GM12874 (cell line): ENCODE results near the gene HOXA5.

Source experiments
- TF ChIP-seq, protein P1 (sequence below): IDR thresholded peaks from 2 replicates; pipeline ENCODE4 v1.5.1; 2011; ENCODE audit warnings: low read depth, mild to moderate bottlenecking, control low read depth, low read length, moderate library complexity; ENCODE audit not compliant: insufficient read depth

The HOXA5 gene

DNA sequence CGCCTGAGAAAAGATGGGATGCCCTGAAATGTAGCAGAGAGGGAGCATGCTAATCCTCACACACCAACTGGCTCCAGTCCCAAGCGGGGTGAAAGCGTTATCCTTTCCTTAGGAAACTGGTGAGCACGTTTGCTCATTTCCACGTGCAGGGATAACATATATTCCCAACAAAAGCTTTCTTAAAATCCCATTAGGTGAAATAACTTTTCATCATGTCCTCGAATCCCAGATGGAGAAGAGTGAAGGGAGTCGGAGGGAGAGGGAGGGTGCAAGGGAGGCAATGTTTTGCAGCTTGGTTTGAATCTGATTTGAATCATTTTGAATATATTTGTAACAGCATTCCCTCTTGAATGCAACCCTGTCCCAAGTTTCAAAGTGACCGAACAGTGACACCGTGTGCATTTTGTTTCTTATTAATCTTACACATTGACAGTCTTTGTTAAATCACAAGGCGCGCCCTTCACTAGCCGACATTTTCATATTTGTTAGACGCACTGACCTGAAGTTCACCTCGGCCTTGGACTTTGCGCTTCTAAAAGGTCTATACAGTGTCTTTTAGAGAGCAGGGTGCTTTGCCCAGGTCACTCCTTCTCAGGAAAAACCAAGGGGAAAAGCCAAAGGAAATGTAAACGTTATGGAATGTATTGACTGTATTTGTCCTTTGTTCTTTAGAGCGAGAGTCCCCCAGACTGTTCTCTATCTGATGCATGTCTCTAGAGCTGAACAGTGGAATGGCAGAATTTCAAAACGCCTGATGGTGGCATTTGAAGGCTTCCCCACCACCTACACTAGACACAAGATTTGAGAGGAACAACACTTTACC, 9.9 kb downstream of the HOXA5 start:
- TF ChIP-seq, protein P1, sequence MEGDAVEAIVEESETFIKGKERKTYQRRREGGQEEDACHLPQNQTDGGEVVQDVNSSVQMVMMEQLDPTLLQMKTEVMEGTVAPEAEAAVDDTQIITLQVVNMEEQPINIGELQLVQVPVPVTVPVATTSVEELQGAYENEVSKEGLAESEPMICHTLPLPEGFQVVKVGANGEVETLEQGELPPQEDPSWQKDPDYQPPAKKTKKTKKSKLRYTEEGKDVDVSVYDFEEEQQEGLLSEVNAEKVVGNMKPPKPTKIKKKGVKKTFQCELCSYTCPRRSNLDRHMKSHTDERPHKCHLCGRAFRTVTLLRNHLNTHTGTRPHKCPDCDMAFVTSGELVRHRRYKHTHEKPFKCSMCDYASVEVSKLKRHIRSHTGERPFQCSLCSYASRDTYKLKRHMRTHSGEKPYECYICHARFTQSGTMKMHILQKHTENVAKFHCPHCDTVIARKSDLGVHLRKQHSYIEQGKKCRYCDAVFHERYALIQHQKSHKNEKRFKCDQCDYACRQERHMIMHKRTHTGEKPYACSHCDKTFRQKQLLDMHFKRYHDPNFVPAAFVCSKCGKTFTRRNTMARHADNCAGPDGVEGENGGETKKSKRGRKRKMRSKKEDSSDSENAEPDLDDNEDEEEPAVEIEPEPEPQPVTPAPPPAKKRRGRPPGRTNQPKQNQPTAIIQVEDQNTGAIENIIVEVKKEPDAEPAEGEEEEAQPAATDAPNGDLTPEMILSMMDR: no peak

DNA sequence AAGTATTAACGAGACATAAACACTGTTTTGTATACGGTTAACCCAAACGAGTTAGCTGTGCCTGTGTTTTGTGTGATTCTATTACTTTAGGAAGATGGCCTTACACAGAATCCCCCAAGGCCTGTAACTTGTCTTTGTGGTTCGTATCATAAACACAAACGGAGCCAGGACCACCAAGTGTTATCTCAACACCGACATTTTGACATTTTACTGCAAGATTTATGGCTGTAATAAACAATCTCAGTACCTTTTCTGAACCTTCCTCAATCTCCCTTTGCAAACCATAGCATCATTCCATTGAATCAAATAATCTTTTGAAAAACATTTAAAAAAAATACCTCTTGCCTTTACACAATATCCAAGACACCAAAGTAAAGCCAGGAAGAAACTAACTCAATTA, 10.5 kb downstream of the HOXA5 start:
- TF ChIP-seq, protein P1: no peak

DNA sequence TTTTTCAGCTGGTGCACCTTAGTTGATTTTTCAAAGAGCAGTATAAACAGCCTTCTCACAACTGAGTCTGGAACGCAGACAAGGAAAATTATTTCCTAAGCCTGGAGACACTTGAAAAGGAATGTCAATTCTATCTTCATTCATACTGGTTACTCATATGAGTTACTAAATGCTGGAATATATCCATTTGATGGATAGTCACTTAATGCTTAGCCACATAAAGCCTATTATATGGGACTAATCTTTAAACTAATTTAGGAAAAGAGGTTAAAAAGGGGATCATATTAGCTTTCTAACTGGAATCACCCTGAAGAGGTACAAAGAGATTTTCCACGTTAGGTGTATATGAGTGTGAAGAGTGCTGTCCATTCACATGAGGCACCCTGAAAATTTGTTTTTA, 11.3 kb downstream of the HOXA5 start:
- TF ChIP-seq, protein P1: no peak

DNA sequence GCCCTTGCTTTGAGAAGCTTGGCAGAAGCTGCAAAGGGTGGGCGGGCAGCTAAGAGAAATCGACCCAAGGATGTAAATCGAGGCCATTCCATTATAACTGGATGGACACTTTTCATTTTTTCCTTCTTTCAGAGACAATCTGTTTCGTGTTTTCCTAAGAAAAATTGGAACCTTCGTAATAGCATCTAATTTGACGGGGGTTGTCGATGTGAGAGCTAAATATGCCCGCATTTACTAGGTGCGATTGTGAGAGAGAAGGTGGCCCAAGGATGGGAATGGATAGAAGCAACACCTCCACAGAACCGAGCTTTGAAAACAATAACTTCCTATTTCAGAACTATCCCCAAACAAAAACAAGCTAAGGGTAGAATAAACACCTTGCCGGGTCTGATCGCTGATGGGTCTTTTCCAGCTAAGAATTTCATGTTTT, 12.1 kb downstream of the HOXA5 start:
- TF ChIP-seq, protein P1: no peak

DNA sequence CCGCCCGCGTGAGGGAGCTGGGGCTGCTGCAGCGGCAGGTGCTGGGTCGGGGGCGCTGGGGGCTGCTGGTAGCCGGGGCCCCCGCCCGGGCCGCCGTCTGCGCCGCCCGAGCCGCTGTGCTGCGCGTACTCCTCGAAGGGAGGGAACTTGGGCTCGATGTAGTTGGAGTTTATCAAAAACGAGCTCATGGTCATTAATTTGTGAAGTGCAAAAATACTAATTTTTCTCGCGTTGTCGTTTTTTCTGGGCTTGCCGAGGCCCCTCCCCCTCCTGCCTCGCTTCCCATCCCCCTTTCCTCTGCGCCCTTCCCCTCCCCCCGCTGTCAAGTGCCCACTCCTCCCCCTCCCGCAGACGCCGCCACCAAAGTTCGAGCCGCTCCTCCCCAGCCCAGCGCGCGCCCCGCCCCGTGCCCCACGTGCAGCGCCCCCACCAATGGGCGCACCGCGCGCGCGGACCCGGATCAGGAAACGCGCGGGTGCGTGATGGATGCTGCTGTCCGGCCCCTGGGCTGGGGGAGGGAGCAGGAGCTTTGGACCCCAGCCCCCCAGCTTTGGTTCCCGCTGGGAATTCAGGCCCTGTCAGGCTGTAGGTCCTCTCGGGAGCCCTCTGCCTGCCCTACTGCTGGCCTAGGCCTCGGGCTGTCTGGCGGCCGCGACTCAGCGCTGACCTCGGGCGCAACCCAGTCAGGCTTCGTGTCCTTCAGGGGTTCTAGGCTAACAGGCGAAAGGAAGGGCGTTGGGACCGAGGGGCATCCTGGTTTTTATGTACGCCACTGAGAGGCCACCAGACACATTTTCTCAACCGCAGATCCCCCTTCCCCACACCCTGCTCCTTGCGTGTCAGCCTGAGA, 12.7 kb downstream of the HOXA5 start, which contains the start of gene HOXA4:
HOXA4 (minus strand) TSS at position 218 of the 850 bp plus-strand sequence; CDS start at position 194, 24 bp downstream.
- TF ChIP-seq, protein P1: no peak

DNA sequence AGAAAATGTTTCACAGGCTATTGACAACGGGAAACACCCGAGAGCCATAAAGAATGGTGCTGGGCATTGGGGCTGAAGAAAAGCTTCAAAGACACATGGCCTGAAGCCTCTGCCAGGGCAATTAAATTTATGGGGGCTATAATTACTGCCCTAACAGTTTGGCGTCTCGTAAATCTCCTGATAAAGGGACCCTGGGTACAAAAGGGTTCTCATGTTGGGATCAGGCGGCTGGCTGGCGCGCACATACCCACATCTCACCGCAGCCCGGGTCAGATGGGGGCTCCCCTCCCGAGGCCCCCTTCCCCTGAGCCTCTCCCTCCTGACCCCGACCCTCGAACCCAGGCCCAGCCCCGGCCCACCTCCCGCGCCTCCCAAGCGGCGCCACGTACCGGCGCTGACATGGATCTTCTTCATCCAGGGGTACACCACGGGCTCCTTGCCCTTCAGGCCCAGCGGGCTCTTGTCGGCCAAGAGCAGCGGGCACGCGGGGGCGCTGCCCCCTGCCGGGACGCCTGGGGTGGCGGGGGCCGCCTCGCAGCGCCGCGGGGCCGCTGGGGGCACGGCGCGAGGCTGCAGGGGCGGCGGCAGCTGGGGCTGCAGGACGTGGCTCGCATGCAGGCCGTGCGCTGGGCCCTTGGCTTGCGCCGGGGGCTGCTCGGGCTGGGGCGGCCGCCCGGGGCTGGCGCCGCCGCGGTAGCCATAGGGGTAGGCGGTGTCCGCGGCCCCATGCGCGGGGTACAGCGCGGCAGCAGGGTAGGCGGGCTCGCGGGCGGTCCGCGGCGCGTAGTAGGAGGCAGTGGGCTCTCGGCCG, 13.5 kb downstream of the HOXA5 start:
- TF ChIP-seq, protein P1: no peak
